Glutamatergic neuron (in vitro differentiated cells): ENCODE results near the gene TOMM70. TPM values are rescaled to one million over a fixed set of nuclear protein-coding genes. Genes with fewer than 3 reads are reported as not detected.
"Not testable (repeated sequence)": the region's sequence is repeated elsewhere in the genome, so short reads cannot be mapped to it uniquely, and the experiment has no call there.

ENCODE experiments used
- DNase-seq: peaks from one replicate; pipeline ENCODE4 v3.0.0; 2022
- H3K27ac Mint-ChIP-seq: one replicate; pipeline ENCODE4 v1.8.0; 2020; ENCODE audit warnings: mild to moderate bottlenecking, mixed read lengths, inconsistent platforms; ENCODE audit not compliant: unreplicated experiment
- H3K27me3 Mint-ChIP-seq: one replicate; pipeline ENCODE4 v1.8.0; 2020; ENCODE audit warnings: mild to moderate bottlenecking, moderate library complexity, mixed read lengths, inconsistent platforms; ENCODE audit not compliant: unreplicated experiment
- H3K36me3 Mint-ChIP-seq: one replicate; pipeline ENCODE4 v1.8.0; 2020; ENCODE audit warnings: mild to moderate bottlenecking, mixed read lengths, inconsistent platforms; ENCODE audit not compliant: unreplicated experiment
- H3K4me1 Mint-ChIP-seq: one replicate; pipeline ENCODE4 v1.8.0; 2020; ENCODE audit warnings: mild to moderate bottlenecking, low read depth, mixed read lengths, inconsistent platforms; ENCODE audit not compliant: unreplicated experiment
- H3K4me3 Mint-ChIP-seq: one replicate; pipeline ENCODE4 v1.8.0; 2020; ENCODE audit warnings: mild to moderate bottlenecking, mixed read lengths, inconsistent platforms; ENCODE audit not compliant: unreplicated experiment
- H3K9me3 Mint-ChIP-seq: one replicate; pipeline ENCODE4 v1.8.0; 2020; ENCODE audit warnings: mild to moderate bottlenecking, moderate library complexity, mixed read lengths, inconsistent platforms; ENCODE audit not compliant: unreplicated experiment
- long read RNA-seq: library from polyadenylated mRNA; unstranded; transcript quantifications from one replicate; pipeline ENCODE4 v2.0.0, GENCODE V29; 2020; ENCODE audit not compliant: unreplicated experiment
- total RNA-seq: library from RNA; stranded (reverse); fragmentation: NEBNext Ultra II Directional; extraction: Animal tissue kit (Norgen Biotek cat#: 25700); gene quantifications from one replicate; pipeline ENCODE4 v1.2.1, GENCODE V29; 2021; ENCODE audit not compliant: unreplicated experiment
- TF ChIP-seq, protein P1 (sequence below): fragments of 200-600 bp; sonication (generic); IDR thresholded peaks from one replicate; pipeline ENCODE4 v1.5.0; 2021; ENCODE audit not compliant: partially characterized antibody, unreplicated experiment

Gene TOMM70
- total RNA-seq, result 34.7 TPM
- long read RNA-seq, full-length matches to known transcripts, result 3 of 11 reads
- long read RNA-seq, partial matches to known transcripts, result 3 of 11 reads
- long read RNA-seq, other reads (novel, unspliced or antisense), result 5 of 11 reads

DNA sequence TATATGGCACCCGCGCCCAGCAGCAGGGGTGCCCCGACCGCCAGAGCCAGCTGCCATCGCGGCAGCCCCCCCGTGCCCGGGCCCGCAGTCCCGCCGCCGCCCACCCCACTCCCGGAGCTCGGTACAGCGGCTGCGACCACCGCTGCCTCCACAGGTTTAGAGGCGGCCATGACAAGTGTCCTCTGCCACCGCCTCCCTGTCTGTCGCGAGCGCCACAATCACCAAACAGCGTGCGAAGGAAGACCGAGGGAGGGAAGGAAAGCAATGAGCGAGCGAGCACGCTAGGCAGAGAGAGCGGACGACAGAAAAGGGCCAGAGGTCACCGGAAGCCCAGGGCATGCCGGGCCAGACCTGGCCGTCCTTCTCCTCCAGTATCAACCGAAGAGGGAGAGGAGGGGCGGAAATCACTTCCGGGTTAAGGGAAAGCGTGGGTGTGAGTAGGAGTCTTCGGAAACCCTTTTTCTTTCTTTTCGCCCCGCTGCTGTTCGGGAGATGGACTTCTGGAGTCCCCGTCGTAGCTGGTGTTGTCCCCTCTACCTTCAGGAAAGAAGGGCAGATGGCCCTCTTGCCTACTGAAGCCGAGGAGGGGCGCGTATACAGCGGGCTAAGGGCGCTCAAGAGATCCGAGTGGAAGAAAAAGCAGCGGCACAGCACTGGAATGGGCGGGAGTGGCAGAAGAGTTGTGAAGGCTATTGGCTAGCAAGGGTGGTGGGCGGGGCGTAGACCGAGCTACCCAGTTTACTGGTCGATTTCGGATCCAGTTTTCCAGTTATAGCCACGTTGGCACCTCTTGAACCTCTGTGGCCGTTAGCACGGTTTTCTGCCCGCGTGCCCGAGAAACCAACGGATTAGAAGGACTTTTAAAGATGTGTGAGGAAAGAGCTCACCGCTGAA, at the start of gene TOMM70, which contains the start of gene LNP1:
TSS of gene TOMM70 (minus strand) at position 310 of the 894 bp plus-strand sequence. CDS start at position 170, 140 bp downstream.
TSS of gene LNP1 (plus strand) at position 760 of the 894 bp plus-strand sequence. CDS start 28,191 bp downstream, outside the sequence.
- Mint-ChIP-seq H3K9me3 (peaks cover 4% of the 10 kb centered on the region), H3K27ac (peak within 1 kb of the TSS; percentile 86), H3K36me3 (no peaks in the 10 kb centered on the region), H3K4me3 (peak within 1 kb of the TSS; percentile 95), H3K27me3 (peaks cover 1% of the 10 kb centered on the region), H3K4me1 (peaks cover 10% of the 10 kb centered on the region)
- TF ChIP-seq, protein P1, sequence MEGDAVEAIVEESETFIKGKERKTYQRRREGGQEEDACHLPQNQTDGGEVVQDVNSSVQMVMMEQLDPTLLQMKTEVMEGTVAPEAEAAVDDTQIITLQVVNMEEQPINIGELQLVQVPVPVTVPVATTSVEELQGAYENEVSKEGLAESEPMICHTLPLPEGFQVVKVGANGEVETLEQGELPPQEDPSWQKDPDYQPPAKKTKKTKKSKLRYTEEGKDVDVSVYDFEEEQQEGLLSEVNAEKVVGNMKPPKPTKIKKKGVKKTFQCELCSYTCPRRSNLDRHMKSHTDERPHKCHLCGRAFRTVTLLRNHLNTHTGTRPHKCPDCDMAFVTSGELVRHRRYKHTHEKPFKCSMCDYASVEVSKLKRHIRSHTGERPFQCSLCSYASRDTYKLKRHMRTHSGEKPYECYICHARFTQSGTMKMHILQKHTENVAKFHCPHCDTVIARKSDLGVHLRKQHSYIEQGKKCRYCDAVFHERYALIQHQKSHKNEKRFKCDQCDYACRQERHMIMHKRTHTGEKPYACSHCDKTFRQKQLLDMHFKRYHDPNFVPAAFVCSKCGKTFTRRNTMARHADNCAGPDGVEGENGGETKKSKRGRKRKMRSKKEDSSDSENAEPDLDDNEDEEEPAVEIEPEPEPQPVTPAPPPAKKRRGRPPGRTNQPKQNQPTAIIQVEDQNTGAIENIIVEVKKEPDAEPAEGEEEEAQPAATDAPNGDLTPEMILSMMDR, result no peak
- peak; percentile 96 for DNase-seq

DNA sequence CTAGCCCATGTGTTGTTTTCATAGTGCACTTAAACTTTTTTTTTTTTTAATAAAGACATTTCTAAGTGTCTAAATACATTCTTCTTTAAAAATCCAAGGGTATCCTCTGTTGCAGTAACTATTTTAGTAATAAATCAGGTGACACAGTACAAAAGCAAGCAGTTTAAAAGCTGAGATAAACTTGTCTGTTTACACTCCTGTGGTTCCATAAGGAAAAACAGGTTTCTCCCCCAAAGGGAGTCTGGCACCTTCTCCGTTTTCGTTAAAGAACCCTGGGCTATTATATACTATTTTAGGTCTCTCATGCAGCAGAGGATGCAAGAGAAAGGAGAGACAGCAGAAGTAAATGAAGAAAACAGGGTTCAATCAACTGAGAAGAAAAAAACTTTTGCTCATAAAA, 48.3 kb upstream of the TOMM70 start:
- H3K4me1 Mint-ChIP-seq, result no peaks in the 10 kb centered on the region
- H3K36me3 Mint-ChIP-seq, result peaks cover 10% of the 10 kb centered on the region
- H3K27me3 Mint-ChIP-seq, result no peaks in the 10 kb centered on the region
- no peak overlapping the region for H3K27ac Mint-ChIP-seq
- no peak overlapping the region for H3K4me3 Mint-ChIP-seq
- TF ChIP-seq, protein P1, result no peak
- no peak for DNase-seq
- no peaks in the 10 kb centered on the region for H3K9me3 Mint-ChIP-seq

DNA sequence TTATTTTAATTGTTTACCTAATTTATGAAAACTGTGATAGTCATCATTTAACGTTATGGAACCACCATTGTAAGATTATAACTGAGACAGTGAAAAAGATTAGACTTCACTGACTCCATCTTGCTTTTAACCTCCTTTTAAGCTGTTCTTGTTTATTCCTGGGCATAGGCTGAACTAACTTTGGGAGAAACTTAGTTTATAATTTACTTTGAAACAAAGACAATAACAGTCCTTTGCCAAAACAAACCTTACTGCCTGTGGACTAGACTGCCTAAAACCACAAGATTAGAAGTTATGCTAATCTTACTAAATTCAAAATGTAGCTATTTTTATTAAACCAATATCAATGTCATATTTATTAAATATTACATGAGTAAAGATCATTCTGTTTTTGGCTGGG, 47.2 kb upstream of the TOMM70 start:
- Mint-ChIP-seq H3K27me3 (no peaks in the 10 kb centered on the region), H3K27ac (no peak overlapping the region), H3K36me3 (peaks cover 15% of the 10 kb centered on the region), H3K4me1 (no peaks in the 10 kb centered on the region), H3K4me3 (no peak overlapping the region), H3K9me3 (no peaks in the 10 kb centered on the region)
- TF ChIP-seq, protein P1, result no peak
- DNase-seq, result no peak

DNA sequence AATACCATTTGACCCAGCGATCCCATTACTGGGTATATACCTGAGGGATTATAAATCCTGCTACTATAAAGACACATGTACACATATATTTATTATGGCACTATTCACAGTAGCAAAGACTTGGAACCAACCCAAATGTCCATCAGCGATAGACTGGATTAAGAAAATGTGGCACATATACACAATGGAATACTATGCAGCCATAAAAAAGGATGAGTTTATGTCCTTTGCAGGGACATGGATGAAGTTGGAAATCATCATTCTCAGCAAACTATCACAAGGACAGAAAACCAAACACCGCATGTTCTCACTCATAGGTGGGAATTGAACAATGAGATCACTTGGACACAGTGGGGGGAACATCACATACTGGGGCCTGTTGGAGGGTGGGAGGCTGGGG, 46.2 kb upstream of the TOMM70 start:
- DNase-seq, H3K4me3 Mint-ChIP-seq, H3K27ac Mint-ChIP-seq, H3K9me3 Mint-ChIP-seq, H3K27me3 Mint-ChIP-seq, H3K4me1 Mint-ChIP-seq: not testable (repeated sequence)
- H3K36me3 Mint-ChIP-seq, result peaks cover 21% of the 10 kb centered on the region

DNA sequence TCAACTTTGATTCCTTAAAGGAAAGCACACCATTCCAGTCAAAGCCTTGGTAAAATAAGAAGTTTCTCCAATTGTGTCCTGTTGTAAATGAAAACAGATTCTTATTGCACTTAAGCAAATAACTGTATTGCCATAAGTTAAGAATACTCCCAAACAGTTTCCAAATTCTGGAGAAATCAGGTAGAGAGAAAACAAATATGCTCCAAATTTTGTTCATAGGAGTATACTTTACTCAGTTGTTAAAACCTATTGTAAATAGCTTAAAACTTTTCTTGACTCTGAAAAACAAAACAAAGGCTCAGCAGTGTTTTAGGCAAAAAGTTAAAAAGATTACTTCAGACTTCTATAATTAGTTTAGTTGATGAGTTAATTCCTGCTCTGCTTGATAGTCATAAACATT, 42.8 kb upstream of the TOMM70 start:
- DNase-seq, result no peak
- TF ChIP-seq, protein P1, result no peak
- Mint-ChIP-seq H3K4me3 (no peak overlapping the region), H3K27me3 (no peaks in the 10 kb centered on the region), H3K9me3 (peaks cover 2% of the 10 kb centered on the region), H3K27ac (no peak overlapping the region), H3K36me3 (peaks cover 21% of the 10 kb centered on the region), H3K4me1 (no peaks in the 10 kb centered on the region)
